GM21381 (cell line): ENCODE measurements around the gene TFAP2A.

ENCODE experiments used
- ATAC-seq: cut with Tn5 transposase; IDR thresholded peaks from one replicate; pipeline ENCODE4 v1.9.1; 2021; ENCODE audit warnings: mild to moderate bottlenecking, moderate library complexity; ENCODE audit not compliant: unreplicated experiment

Gene TFAP2A

DNA sequence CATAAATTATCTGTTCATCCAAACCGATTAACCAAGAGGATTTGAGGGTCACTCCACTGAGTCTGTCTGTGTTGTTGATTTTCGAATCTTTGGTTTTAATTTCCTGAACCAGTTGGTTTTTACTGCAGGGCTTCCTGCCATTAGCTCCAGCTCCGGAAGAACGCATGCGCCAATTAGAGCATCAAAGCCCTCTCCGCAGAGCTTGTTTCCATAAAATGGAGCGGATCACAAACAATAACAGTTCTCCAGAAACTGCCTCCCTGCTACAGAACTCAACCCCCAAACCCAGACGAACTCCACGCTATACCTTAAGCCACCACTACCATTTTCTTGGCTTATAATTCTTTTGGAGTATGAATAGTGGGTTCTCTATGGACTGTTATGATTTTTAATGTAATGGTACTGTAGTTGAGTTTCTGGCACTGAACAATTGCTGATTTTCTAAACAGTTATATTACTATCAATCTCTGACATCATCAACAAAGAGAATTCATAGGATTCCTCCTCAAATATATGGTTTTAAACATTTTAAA, 13.8 kb downstream of the TFAP2A start:
- ATAC-seq = no peak

DNA sequence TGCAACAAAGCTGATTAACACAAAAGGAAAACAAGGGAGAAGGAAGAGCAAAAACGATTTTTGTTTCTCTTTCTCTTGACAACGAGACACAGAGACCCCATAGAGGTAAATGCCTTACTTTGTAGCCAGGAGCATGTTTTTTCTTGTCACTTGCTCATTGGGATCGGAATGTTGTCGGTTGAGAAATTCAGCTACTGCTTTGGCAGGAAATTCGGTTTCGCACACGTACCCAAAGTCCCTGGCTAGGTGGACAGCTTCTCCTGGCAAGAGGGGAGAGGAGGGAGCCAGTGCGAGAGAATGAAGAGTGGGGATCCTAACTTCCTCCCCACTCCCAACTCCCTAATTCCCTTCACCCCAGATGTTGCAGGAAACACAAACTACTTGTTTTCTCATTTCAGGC, 14.5 kb downstream of the TFAP2A start:
- no peak for ATAC-seq

DNA sequence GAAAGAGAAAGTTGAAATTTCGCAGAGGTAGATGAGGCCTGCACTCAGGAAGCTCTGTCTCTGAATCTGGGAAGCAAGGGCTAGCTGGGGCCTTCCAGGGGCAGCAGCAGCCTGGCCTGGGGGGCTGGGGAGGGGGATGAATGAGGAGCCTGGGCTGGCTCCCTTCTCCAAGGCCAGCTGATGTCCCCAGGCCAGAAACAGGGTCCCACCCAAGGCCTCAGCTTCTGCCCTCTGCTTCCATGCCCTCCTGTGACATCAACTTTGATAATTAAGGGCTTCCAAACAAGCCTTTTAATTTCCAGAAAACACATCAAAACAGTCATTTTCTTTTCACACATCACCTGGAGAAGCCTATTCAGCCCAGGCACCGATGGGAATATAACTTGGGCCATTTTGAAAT, 15.4 kb downstream of the TFAP2A start:
- no peak for ATAC-seq

DNA sequence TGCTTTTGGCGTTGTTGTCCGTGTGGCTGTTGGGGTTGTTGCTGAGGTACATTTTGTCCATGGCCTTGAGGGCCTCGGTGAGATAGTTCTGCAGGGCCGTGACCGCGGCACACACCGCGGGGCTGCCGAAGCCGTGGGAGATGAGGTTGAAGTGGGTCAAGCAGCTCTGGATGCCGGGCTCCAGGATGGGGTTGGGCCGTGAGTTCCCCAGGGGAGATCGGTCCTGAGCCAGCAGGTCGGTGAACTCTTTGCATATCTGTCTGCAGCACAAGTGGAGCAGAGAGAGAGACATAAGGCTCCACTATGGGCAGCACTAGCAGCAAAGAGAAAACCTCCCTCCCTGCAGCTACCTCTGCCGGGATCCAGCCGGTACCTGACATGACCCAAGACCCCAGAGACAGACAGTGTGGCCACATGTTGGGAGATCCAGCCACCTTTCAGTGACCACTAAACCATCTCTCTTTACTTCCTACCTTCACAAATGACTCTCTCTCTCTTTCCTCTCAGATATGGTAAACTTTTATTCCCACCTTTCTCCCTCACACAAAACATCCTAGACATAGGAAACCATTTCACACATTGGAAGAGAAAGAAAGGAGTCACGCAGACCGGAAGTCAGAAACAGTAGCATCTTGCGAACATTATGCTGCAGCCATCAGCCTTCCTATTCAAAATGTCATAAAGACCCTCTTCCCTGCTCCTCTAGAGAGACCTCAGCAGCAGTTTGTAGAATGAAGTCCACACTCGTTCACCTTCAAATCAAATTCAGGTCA, 16.2 kb downstream of the TFAP2A start:
- no peak for ATAC-seq

DNA sequence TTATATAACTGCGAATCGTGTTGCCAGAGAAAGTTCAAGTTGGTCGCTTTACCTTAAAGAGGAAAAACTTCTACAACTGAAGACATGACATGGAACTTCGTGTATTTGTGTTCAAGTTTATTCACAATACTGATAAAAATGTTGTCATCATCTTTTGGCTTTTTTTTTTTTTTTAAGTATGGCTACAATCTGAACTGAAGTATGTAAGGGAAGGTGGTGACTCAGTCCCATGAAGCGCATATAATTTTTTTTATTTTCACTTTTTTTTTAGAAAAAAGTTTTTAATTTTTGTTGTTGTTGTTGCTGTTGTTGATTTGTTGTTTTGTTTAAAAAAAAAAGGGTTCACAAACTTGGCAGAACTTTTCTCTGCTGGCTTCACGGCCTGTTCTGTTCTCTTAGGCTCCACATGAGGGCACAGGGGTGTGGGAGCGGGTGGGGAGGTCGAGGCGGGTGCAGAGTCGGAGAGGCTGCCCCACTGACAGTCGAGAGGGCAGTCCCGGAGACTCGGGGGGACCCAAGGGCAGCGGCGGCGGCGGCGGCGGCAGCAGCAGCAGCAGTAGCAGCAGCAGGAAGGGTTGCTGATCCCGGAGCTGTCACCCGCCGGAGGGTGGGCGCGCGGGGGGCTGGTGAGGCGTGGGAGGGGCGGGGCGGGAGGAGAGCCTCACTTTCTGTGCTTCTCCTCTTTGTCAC, 17.0 kb downstream of the TFAP2A start:
- no peak for ATAC-seq

DNA sequence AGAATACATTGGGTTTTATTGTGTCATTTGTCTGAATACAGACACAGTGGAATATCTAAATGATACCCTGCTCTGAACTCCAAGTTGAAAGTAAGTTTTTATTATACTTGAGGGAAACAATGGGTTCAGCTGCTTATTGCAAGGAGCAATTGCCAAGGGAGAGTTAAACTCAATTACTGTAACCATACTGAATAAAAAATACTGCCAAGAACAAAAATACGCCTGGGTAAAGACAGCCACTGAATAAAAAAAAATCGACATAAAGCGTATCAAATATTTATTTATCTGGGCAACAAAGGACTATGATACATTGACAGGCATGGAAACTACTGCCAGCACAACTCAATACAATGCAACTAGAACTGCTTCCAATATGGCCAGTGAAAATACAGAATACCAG, 18.1 kb downstream of the TFAP2A start:
- no peak for ATAC-seq

DNA sequence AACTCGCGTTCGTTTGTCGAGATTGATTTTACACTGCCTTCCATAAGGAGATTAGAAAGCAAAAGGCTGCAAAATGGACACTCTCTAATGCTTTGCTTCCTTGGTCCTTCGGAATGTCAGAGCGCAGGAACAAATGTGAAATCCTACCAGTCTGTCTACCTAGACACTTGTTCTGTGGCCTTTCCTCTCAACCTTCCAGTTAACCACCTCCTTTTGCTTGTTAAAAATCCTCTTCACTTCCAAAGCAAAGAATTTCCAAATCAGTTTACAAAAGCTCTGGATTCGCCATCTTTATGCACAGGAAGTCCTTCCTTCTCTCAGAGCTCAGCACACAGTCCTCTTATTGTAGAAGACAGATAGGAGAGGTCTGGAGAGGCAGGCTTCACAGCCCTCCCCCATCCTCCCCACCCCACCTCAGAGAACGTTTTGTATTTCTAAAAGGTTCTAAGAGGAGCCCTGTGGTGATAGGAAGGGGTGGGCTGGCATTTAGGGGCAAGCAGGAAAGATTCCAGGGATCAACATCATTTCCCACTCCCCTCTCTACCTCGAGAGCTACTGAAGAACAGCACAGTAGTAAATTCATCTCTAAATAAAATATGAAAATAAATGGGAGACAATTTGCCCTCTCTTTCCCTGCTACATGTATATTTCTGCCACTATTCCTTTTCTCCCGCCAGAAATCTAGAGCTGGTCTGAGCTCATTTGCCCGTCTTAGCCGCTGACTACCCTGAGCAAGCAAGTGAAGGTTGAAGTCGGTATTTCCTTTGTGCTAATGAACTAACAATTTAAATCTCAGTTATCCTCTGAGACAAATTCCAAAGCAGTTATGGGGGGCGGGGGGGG, 18.9 kb downstream of the TFAP2A start:
- ATAC-seq = no peak

DNA sequence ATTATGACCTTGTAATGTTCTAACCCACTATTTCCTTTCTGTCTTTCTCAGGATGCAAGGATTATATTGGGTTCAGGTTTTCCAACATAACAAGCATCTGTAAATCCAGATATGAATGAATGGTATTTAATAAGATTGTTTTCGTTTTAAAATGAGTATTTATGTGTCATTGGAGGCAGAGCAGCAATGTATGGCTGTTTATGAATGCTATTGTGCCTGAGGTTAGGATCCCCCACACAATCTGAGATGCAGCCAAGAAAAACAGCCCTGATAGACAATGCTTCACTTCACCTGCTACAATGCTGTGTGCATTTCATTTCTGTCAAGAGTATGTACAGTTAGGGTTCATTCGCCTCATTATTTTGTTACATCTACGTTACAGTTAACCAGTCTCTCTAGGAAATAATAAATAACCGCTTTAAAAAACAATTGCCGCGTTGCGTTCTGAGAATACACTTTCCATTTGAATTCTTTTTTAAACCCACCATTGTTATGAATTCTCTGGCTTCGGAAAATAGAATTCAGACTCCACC, 19.6 kb downstream of the TFAP2A start:
- ATAC-seq = no peak

DNA sequence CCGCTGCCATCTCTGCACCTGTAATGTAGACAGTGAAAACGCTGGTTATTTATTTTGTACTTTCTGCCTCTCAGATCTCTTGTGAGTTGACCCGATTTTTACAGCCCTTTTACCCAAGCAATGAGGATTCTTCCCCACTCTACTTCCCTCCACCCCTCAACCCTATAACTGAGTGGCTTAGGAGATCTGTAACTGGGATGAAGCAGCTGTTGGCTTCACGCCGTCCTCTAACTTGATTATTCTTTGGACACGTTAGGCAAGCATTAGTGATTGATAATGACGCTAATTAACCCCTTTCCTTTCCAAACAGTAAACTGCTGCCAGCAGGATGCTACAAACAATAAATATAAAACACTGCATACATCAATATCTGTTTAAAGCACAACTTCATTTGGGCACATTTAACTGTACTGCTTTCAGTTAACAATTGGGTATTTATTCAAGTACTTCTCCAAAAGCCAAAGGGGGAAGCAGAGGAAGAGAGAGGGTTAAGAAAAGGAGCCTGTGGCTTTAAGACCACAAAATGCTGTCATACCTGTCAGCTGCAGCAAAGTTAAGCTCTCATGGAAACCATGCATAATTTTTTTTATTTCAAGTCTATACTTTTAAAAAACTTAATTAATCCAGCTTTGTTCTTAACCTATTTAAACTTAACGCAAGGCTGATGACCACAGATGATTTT, 21.2 kb downstream of the TFAP2A start:
- ATAC-seq = no peak

DNA sequence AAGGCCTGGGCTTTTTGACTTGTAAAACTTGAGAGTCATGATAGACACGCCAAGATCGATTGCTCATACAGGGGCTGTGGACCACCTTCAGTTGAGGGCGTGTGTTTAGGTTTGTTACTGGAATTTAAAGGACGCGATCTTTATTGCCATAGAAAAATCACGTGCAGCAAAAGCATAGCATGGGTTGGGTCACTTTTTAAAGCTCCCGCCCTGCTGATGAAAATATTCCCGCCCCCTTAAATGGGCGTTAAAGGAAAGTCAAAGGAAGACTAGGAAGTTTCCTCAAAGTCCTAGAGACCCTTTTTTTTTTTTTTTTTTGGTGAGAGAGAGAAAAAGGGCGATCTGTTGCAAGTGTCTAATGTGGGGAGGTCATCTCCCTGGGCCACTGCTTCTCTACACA, 23.1 kb downstream of the TFAP2A start:
- no peak for ATAC-seq

DNA sequence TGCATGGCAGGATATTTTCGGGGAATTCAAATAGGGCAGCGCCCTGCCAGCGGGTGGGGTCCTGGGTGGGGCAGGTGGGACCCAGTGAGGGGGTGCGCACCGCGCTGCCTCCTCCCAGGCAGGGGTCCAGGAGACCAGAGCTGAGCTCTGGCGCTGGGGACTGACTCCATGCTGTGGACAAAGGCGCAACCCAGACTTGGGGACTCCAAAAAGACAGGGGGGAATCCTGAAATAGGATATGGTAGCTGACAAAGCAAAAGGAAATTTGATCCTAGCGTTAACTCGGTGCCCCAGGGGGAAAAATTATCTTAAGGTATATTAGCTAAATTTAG, 23.6 kb downstream of the TFAP2A start:
- no peak for ATAC-seq

DNA sequence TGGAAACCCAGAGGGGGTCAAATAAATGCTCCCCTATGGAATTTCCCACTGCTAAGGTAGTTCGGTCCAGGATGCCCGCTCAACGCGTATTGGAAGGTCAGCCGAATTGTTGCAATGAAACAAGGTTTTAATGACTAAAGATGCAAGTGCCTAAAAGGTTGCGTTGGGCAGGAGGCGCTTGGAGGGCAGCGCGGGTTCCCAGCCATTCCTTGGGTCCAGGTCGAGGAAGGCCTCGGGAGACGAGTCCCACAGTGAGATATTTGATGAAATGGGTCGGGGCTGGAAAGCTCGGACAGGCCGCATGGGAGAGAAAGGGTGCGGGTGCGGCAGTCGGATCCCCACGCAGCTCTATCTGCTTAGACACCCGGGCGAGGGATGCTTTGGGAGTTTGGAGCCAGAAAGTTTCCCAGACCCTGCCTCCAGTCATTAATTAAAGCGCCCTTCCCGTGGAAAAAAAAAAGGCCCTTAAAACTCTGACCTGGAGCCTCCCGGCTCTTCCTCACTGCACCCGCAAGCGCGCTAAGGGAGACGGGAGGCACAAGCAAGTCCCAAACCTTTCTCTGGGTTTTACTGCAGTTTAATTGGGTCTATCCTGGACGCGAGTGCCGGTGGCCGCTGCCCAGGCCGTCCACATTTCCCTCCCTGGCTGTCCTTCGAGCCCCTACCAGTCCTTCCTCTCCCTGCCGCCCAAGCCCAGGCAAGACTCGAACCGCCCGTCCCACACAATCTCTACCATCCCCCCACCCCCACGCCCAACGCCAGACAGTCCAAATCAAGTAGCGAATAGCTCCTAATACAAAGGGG, 24.2 kb downstream of the TFAP2A start:
- no peak for ATAC-seq

DNA sequence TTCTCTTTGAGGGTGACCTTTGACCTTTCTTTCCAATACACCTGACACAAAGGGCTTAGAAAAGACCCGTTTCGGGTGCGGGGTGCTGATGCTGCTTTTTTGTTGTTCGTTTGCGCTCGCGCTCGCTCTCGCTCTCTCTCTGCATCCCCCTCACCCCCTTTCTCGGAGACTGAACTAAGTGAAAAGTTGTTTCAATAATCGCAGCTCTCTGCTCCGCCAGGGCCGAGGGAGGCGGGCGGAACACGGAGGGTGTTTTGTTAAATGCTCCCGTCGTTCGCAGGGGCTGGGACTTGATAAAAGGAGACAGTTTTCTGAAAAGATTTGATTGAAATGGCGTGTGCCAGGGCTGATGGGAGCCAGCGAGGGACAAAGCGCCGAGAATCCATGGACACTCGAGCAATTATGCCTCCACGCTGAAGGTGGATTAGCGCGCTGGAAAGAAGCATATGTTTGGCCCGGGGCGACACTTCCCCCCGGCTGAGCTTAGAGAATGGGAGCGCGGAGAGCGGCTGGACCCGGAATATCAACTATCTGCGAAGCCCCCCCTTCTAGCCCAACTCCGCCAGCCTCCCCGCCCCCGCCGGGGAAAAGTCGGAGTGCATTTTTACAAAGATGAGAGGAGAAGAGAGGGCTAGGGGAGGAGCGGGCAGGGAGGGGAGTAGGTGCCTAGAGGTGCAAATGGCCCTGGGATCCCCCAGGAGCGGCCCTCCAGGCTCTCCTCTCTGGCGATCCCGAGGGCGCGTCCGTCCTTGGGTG, 25.0 kb downstream of the TFAP2A start:
- no peak for ATAC-seq

DNA sequence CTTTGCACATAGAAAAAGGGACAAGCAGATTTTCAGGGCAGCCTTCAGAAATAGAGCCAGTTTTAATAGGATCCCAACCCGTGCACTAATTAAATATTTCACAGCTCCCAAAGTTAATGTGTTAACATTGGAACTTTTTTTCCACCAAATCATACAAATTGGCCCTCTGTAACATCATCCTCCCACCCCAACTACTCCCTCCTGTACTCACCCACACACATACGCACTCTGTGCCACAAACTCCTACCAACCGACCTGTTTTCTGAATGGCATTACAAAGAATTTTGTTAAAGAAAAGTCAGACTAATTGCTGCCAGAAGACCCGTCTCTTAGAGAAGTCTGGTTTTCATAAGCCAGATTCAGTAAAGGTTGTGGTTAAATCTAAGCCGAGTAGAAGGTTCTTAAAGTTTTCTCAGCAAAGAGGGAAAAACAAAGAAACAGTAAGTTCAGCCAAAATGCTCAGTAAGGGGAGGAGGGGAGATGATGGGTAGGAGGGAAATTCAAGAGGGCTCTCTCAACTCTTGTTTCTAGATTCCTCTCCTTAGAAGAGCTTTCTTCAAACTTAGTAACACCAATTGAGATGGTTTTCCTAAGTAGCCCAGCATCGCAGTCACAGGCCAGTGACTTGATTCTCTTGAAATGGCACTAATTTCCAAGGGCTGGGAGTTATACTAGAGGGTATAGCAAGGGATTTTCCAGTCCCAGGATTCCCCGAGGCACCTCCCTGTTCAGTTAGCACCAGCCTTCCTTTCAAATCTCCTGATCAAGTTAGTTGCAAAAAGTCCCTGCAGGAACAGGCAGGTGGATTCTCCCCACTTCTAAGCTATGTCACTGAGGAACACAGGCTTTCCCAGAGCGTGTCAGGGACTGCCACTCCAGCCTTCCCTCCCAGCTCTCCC, 27.9 kb downstream of the TFAP2A start:
- no peak for ATAC-seq

DNA sequence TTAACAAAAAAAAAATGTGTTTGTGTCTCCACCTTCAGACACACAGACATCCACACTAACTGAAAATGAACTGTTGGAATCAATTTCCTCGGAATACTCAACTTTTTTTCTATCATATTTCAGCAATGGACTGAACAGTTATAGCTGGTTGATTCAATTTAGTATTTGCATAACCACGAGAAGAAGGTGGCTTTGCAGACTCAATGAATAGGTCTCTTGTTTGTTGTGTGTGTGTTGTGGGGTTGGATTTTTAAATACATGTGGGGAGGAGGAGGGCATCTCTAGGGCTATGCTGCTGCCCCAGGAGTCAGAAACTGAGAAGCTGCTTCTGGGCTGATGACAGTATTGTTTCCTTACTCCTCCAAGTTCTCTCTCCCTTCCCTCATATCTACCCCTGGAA, 28.7 kb downstream of the TFAP2A start:
- ATAC-seq = no peak

DNA sequence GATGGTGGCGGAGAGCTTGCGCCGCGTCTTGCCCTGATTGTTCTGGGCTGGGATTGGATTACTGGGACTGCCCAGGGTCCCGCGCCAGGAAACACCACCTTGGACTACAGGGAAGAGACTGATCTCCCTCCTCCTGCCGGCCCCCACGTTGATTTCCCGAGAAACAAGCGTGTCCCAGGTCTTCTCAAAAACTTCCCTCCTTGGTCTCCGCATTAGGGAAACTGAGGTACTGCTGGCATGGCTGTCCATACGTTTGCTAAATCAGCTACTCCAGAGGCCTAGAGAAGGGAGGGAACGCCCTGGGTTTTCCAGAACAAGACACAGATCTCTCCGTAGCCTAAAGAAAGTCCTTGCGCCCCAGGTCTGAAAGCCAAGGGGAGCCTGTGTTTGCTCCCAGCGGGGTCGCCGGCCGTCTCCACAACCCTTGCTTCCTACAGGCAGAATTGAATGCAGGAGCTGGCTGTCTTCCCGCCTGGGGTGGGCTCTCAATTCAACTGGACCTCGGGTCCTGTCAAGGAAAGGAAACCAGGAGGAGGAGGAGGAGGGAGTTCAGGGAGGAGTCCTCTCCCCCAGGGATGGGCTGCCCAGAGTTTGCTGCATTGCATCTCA, 29.2 kb downstream of the TFAP2A start:
- ATAC-seq = no peak

DNA sequence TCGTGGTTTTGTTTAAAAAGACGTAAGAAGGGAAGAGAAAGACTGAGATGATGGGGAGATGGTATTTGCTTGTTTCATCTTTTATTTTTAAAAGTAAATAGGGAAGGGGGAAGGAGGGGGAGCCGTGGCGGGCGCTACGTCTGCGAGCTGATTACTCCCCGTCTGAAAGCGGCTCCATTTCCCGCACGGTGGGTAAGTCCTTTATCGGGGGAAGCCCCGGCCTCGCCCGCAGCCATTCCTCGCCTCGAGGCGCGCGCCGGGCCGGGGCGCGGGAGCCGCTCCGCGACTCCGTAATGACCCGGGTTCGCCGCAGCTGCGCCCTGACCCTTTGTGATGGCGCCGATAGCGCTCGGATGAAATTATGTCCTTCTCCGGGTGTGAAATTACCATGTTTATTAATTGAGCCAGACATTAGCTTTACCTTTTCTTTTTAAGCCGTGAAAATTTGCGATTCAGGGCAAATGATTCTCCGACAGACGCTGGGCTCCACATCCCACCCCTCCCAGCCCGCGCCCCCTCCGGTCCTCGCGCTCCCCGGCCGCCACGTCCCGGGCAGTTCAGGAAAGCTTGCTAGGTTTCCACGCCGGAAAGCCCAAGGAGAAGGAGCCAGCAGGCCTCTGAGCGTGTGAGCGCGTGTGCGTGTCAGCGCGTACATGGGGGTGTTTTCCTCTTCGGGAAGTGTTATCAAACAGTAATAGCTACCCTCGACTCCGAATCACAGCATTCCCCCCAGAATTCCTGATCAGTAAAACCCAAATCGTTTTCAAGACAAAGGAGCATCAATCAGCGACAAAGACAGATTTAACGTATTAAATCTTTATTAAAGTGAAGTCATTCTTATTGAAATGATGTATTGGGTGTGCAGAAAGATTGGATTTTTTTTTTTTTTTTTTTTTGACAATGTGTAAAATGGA, 30.0 kb downstream of the TFAP2A start:
- ATAC-seq = no peak
